Parathyroid adenoma (tissue), 2 donors: ENCODE data around the gene PIEZO2.

Source experiments
- H2AFZ ChIP-seq: fragments of 300-600 bp; sonication (generic); one replicate; pipeline ENCODE4 v1.7.0; 2017; ENCODE audit warnings: antibody characterized with exemption, mild to moderate bottlenecking
- H3K27ac ChIP-seq: fragments of 300-600 bp; sonication (generic); one replicate; pipeline ENCODE4 v1.7.0; 2017
- H3K27me3 ChIP-seq: fragments of 300-600 bp; sonication (generic); one replicate; pipeline ENCODE4 v1.7.0; 2017; ENCODE audit warnings: low read length; ENCODE audit not compliant: control insufficient read depth, insufficient read depth
- H3K36me3 ChIP-seq: fragments of 300-600 bp; sonication (generic); one replicate; pipeline ENCODE4 v1.7.0; 2017; ENCODE audit warnings: low read length; ENCODE audit not compliant: control insufficient read depth, insufficient read depth
- H3K4me1 ChIP-seq: fragments of 300-600 bp; sonication (generic); one replicate; pipeline ENCODE4 v1.7.0; 2017; ENCODE audit warnings: control low read depth
- H3K4me2 ChIP-seq: fragments of 300-600 bp; sonication (generic); one replicate; pipeline ENCODE4 v1.7.0; 2017; ENCODE audit warnings: low read length
- H3K4me3 ChIP-seq: fragments of 300-600 bp; sonication (generic); one replicate; pipeline ENCODE4 v1.7.0; 2017; ENCODE audit warnings: low read depth, low read length
- H3K79me2 ChIP-seq: fragments of 300-600 bp; sonication (generic); one replicate; pipeline ENCODE4 v1.7.0; 2017; ENCODE audit warnings: control low read depth
- H3K9ac ChIP-seq: fragments of 300-600 bp; sonication (generic); one replicate; pipeline ENCODE4 v1.7.0; 2017; ENCODE audit warnings: mild to moderate bottlenecking
- H3K9me3 ChIP-seq: fragments of 300-600 bp; sonication (generic); one replicate; pipeline ENCODE4 v1.7.0; 2017; ENCODE audit warnings: low read length; ENCODE audit not compliant: control insufficient read depth
- CTCF ChIP-seq: fragments of 300-600 bp; sonication (generic); IDR thresholded peaks from one replicate; pipeline ENCODE4 v1.7.0; 2017; ENCODE audit warnings: antibody characterized with exemption, mild to moderate bottlenecking
- donor health status: primary hyperparathyroidism.

PIEZO2 gene

DNA sequence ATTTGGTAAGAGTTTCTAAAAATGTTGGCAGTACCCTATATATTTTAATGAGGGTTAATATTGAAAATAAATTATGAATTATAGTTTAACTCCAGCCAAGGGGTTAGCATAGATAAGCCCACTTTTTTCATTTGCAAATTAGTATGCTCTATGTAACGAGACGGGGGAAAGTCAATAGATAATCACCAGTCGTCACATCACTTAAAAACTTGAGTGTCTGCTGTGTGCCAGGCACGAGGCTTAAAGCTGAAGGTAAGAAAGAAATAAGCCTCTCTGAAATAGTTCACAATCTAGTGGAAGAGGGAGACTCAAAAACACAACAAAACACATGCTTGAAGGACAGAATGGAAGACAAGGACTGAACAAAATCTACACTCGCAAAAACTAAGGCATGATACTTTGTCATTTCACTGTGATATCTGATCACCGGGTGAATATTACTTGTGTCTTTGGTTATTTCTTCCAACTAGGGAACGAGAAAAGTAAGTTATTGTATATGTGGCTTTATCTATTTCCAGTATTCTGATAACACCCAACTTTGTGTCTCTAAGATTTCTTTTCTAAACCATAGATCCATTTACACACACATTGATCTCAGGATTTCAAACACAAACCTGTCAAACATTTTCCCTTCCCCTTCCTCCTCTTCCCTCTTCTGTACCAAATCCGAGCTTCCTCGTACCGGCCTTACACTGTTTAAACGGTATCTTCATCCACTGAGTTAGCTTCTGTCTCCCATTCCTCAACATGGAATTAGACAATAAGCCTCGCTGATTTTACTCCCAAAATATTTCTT lies 199.1 kb downstream of the PIEZO2 start:
- H3K79me2 ChIP-seq = no peaks in the 10 kb centered on the region
- H3K4me3 ChIP-seq = no peak overlapping the region
- H3K9ac ChIP-seq = no peak overlapping the region
- no peak overlapping the region for H2AFZ ChIP-seq
- H3K4me2 ChIP-seq = no peak overlapping the region
- H3K4me1 ChIP-seq = no peaks in the 10 kb centered on the region
- H3K36me3 ChIP-seq = peaks cover 4% of the 10 kb centered on the region
- no peaks in the 10 kb centered on the region for H3K9me3 ChIP-seq
- H3K27me3 ChIP-seq = no peaks in the 10 kb centered on the region
- no peak for TF ChIP-seq CTCF
- no peak overlapping the region for H3K27ac ChIP-seq

DNA sequence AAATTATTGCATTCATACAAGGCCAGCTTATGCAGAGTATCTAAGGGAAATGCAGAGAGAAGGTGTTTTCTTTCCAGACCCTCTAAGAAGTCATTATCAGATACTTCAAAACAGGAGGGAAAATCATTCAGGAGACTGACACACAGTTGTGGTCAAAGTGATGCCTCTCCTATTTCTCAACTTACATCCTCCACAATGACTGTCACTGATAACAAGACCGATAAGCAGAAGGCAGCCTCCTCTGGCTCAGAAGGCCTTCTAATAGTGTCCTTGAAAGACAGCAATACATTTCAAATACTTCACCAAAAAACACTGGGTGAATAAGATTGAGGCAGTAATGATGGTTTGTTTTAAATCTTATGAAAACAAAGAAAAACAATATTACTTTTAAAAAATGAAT lies 199.7 kb downstream of the PIEZO2 start:
- no peaks in the 10 kb centered on the region for H3K4me1 ChIP-seq
- peaks cover 4% of the 10 kb centered on the region for H3K36me3 ChIP-seq
- H3K27me3 ChIP-seq = no peaks in the 10 kb centered on the region
- H3K4me3 ChIP-seq = no peak overlapping the region
- TF ChIP-seq CTCF = no peak
- H3K79me2 ChIP-seq = no peaks in the 10 kb centered on the region
- H3K9ac ChIP-seq = no peak overlapping the region
- H2AFZ ChIP-seq = no peak overlapping the region
- no peak overlapping the region for H3K27ac ChIP-seq
- H3K9me3 ChIP-seq = no peaks in the 10 kb centered on the region
- no peak overlapping the region for H3K4me2 ChIP-seq

DNA sequence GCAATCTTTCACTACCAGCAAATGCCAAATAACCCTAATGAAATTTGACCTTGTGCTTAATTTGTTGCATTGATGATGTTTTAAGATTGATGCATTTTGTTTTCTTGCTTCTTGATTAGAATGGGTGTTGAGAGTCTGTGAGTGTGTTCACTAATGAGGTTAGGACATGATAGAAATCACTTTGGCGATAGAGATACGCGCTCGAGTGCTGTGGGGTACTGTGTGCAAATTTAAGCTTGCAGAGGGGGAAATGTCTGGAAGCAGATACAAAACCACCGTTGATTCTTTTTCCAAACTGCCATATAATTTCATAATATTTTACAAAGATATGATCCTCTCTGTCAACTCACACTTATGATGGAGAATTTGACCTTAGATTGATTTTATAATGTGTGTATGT lies 200.9 kb downstream of the PIEZO2 start:
- Histone ChIP-seq H3K27ac (no peak overlapping the region), H3K4me3 (no peak overlapping the region), H3K9me3 (no peaks in the 10 kb centered on the region), H2AFZ (no peak overlapping the region), H3K9ac (no peak overlapping the region), H3K4me1 (no peaks in the 10 kb centered on the region), H3K79me2 (no peaks in the 10 kb centered on the region), H3K27me3 (no peaks in the 10 kb centered on the region), H3K4me2 (no peak overlapping the region), H3K36me3 (peaks cover 4% of the 10 kb centered on the region)
- no peak for TF ChIP-seq CTCF

DNA sequence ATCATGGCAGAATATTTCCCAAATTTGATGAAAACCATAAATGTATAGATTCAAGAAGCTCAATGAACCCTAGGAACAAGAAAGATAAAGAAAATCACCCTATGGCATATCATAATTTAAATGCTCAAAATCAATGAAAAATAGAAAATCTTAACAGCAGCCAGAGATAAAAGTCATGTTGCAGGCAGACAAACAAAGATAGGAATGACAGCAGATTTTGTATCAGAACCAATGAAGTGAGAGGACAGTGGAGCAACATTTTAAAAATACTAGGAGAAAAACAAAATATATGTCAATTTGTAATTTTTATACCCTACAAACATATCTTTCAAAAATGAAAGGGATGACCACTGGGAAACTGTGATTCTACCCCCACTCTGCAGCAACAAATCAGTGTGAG lies 203.3 kb downstream of the PIEZO2 start:
- Histone ChIP-seq H3K4me3 (no peak overlapping the region), H3K4me1 (no peaks in the 10 kb centered on the region), H3K9me3 (no peaks in the 10 kb centered on the region), H3K36me3 (peaks cover 4% of the 10 kb centered on the region), H3K79me2 (no peaks in the 10 kb centered on the region), H2AFZ (no peak overlapping the region), H3K9ac (no peak overlapping the region), H3K27me3 (no peaks in the 10 kb centered on the region), H3K4me2 (no peak overlapping the region), H3K27ac (no peak overlapping the region)
- no peak for TF ChIP-seq CTCF

DNA sequence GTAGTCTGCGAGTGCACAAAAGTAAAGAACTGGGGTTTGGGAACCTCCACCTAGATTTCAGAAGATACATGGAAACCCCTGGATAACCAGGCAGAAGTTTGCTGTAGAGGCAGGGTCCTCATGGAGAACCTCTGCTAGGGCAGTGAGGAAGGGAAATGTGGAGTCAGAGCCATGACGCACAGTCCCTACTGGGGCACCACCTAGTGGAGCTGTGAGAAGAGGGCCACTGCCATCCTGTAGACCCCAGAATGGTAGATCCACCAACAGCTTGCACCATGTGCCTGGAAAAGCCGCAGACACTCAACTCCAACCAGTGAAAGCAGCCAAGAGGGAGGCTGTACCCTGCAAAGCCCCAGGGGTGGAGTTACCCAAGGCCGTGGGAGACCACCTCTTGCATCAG lies 206.4 kb downstream of the PIEZO2 start:
- Histone ChIP-seq H3K9ac (no peak overlapping the region), H3K4me3 (no peak overlapping the region), H3K4me2 (no peak overlapping the region), H3K27ac (no peak overlapping the region), H3K36me3 (peaks cover 4% of the 10 kb centered on the region), H2AFZ (no peak overlapping the region), H3K9me3 (no peaks in the 10 kb centered on the region), H3K4me1 (no peaks in the 10 kb centered on the region), H3K79me2 (no peaks in the 10 kb centered on the region), H3K27me3 (no peaks in the 10 kb centered on the region)
- no peak for TF ChIP-seq CTCF
